ENCODE data around the gene ADAMTS17.

The ADAMTS17 gene

GRCh38 chr15:100113351-100114080, 228.3 kb downstream of the ADAMTS17 start:
- no peak for TF ChIP-seq CTCF (IDR thresholded peaks at IDR 0.05)
- H3K4me1 Mint-ChIP-seq, result peaks cover 51% of the 10 kb centered on the region

GRCh38 chr15:100112636-100113305, 229.0 kb downstream of the ADAMTS17 start:
- peaks cover 51% of the 10 kb centered on the region for H3K4me1 Mint-ChIP-seq
- H3K27me3 Mint-ChIP-seq (ENCODE audit: low read depth, poor library complexity), result peaks cover 7% of the 10 kb centered on the region
- no peak overlapping the region for H3K27ac Mint-ChIP-seq
- no peaks in the 10 kb centered on the region for H3K36me3 Mint-ChIP-seq (ENCODE audit: low read depth)
- no peak for DNase-seq
- H3K9me3 Mint-ChIP-seq, result no peaks in the 10 kb centered on the region
- no peak for TF ChIP-seq CTCF (IDR thresholded peaks at IDR 0.05)
- H3K4me3 Mint-ChIP-seq, result no peak overlapping the region

More at GRCh38 chr15:100113351-100114080, 228.3 kb downstream of the ADAMTS17 start:
- H3K27me3 Mint-ChIP-seq (ENCODE audit: low read depth, poor library complexity), result peaks cover 7% of the 10 kb centered on the region
- H3K4me3 Mint-ChIP-seq, result no peak overlapping the region
- H3K9me3 Mint-ChIP-seq, result peaks cover 2% of the 10 kb centered on the region
- H3K27ac Mint-ChIP-seq, result no peak overlapping the region
- H3K36me3 Mint-ChIP-seq (ENCODE audit: low read depth), result no peaks in the 10 kb centered on the region
- DNase-seq, result no peak

- Mint-ChIP-seq H3K27me3 (ENCODE audit: low read depth, poor library complexity) (peaks cover 9% of the 10 kb centered on the region), H3K4me1 (peaks cover 51% of the 10 kb centered on the region), H3K9me3 (no peaks in the 10 kb centered on the region), H3K4me3 (no peak overlapping the region), H3K27ac (no peak overlapping the region), H3K36me3 (ENCODE audit: low read depth) (no peaks in the 10 kb centered on the region)
- no peak for DNase-seq
- no peak for TF ChIP-seq CTCF (IDR thresholded peaks at IDR 0.05)
These were observed 229.7 kb downstream of the ADAMTS17 start for GRCh38 chr15:100112061-100112420.

GRCh38 chr15:100111125-100112060, 230.4 kb downstream of the ADAMTS17 start:
- Mint-ChIP-seq H3K36me3 (ENCODE audit: low read depth) (no peaks in the 10 kb centered on the region), H3K4me1 (peaks cover 51% of the 10 kb centered on the region), H3K27ac (peak overlapping the region; percentile 74), H3K4me3 (no peak overlapping the region), H3K9me3 (no peaks in the 10 kb centered on the region), H3K27me3 (ENCODE audit: low read depth, poor library complexity) (peaks cover 10% of the 10 kb centered on the region)
- TF ChIP-seq CTCF (IDR thresholded peaks at IDR 0.05), result no peak
- no peak for DNase-seq

- Mint-ChIP-seq H3K27ac (no peak overlapping the region), H3K27me3 (ENCODE audit: low read depth, poor library complexity) (peaks cover 7% of the 10 kb centered on the region)
These were observed 232.2 kb downstream of the ADAMTS17 start for GRCh38 chr15:100109486-100110035.

More at GRCh38 chr15:100109486-100110035, 232.2 kb downstream of the ADAMTS17 start:
- no peaks in the 10 kb centered on the region for H3K36me3 Mint-ChIP-seq (ENCODE audit: low read depth)
- no peak overlapping the region for H3K4me3 Mint-ChIP-seq
- H3K9me3 Mint-ChIP-seq, result no peaks in the 10 kb centered on the region
- no peak for TF ChIP-seq CTCF (IDR thresholded peaks at IDR 0.05)
- H3K4me1 Mint-ChIP-seq, result peaks cover 32% of the 10 kb centered on the region
- no peak for DNase-seq
